HG03439 (cell line): ENCODE data around the gene ASB13.

Experiments
- ATAC-seq: cut with Tn5 transposase; IDR thresholded peaks from one replicate; pipeline ENCODE4 v1.9.1; 2021; ENCODE audit warnings: mild to moderate bottlenecking, moderate library complexity; ENCODE audit not compliant: unreplicated experiment

Gene ASB13

GRCh38 chr10:5648494-5649457 is 17.6 kb downstream of the ASB13 start:
- no peak for ATAC-seq

DNA sequence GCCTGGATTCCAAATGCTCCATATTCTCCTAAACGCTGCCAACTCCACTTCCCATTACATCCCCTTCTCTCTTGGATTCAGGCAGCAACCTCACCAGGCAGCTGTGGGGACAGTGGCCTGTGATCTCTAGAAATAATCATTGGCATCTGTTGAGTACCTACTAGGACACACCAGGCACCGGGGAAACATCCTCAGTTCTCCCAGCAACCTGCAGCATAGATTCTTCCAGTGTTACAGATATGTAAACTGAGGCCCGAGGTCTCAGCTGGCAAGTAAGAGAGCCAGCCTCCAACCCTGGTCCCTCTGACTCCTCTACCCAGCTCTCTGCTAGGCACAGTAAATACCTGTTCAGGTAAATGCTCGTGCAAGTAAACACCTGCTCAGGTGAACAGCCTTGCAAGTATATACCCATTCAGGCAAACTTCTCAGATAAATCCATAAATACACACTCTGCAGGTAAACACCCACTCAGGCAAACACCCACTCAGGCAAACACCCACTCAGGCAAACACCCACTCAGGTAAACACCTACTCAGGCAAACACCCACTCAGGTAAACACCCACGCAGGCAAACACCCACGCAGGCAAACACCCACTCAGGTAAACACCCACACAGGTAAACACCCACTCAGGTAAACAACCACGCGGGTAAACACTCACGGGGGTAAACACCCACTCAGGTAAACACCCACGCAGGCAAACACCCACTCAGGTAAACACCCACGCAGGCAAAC is 18.7 kb downstream of the ASB13 start:
- no peak for ATAC-seq

DNA sequence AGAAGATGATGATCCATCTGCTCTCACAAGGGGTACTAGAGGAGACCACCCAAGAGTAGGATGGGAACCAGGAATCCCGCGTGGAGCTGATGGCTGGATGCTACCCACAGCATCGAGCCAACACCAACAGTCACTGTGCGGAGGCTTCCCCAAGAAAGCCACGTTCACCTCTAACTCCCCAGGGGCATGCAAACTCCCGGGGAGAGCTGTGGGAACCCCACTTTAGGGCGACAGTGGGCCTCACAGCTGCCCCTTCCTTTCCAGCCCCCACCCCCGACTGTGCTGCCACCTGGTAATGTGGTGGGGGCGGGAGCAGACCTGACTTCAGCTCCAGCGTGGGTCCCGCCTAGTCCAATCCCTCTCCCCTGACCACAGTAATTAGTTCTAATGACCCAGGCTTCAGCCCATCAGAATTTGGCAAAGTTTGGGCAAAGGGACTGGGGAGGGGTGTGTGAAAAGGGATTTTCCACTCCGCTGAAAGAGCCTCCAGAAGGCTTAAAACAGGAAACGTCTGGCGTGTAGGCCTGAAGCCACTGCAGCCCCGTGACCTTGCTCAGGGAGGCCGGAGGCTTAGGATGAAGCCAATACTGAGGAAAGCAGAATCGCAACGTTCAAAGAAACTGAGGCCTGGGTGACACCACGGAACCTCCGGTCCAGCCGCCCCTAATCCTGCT is 20.3 kb downstream of the ASB13 start:
- no peak for ATAC-seq

DNA sequence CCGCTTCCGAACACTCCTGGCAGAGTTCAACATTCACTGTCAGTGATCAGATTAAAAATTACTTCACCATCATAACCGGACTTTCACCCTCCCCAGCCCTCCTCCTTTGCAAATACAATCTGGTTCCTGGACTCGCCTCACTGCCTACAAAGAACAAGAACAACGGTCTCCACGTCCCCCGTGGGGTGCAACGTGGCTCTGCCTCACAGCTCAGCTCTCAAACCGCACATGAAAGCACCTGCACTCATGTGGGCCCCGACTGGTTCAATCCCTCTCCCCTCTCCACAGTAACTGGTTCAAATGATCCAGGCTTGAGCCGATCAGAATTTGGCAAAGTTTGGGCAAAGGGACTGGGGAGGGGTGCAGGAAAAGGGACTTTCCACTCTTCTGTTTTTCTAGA is 21.0 kb downstream of the ASB13 start:
- ATAC-seq, result no peak

GRCh38 chr10:5644930-5645329 is 21.5 kb downstream of the ASB13 start:
- ATAC-seq, result no peak

- no peak for ATAC-seq
These were observed 22.9 kb downstream of the ASB13 start for GRCh38 chr10:5643346-5644067.

DNA sequence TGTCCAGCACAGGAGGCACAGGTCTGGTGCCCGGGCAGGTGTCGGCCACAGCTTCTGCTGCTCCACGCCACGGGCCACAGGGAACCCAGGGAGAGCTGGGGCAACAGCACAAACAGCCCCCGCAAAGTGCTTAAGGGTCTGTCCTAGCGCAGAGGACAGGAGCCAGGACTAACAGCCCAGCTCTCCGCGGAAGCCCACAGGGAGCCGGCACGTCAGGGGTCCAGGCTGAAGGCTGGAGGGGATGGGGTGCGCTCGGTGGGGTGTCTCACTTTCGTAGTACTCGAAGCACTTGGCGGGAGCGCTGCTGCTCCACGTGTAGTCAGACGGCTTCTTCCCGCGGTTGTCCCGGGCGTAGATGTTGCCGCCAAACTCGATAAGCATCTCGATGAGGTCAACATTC is 24.9 kb downstream of the ASB13 start:
- ATAC-seq, result no peak

- ATAC-seq, result no peak
These were observed 25.9 kb downstream of the ASB13 start for GRCh38 chr10:5640501-5640900.

DNA sequence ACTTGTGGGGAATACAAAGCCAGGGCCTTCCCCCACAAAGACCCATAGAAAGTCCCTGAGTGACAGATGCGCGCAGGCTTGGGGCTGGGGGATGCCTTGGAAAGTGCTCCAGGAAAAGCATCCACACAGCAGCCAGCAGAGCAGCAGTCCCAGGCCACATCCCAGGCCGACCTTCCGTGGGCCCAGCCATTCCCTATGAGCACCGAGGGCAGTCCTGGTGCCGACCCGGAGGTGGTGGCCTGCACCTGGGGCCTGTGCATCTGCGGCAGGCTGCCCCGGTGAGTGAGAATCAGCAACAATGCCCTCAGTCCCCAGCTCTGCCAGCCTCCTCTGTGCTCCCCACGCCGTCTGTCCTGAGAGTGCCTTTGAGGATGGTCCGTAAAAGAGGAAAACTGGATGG is 26.4 kb downstream of the ASB13 start:
- no peak for ATAC-seq

GRCh38 chr10:5639066-5639465 is 27.3 kb downstream of the ASB13 start:
- ATAC-seq, result no peak

DNA sequence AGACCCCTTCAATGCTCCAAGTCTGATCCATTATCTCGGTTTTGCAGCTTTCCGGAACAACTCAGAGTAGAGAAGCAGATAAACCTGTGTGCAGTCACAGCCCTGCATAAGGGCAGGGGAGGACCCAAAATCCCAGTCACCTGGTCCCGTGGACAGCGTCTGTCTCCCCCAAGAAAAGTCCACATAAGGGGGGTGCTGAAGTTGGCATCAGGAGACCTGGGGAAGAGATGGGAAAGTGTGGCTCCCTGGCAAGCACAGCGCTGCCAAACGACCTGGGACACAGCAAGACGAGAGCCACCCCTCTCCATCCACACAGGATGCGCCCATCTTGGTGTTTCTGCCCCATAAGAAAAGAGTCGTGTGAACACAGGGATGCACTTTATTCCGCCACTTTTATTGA is 27.9 kb downstream of the ASB13 start:
- no peak for ATAC-seq

DNA sequence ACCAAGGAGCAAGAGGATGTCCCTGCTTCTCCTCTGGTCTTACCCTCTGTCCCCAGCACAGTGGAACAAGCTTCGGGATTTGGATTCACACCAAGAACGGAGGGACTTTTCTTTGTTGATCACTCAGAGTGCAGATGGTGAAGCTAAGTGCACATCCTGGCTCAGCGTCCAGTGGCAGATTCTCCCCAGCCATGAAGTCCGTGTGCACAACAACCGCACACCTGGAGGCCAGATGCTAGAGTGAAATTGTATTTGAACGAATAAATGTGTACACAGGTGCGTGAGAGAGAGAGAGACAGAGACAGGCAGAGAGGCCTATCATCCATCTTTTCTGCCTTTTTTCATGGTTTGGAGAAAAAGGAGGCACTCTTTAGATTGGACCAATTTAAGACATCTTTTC is 31.5 kb downstream of the ASB13 start:
- no peak for ATAC-seq

GRCh38 chr10:5633166-5633749 is 33.1 kb downstream of the ASB13 start:
- ATAC-seq, result no peak

DNA sequence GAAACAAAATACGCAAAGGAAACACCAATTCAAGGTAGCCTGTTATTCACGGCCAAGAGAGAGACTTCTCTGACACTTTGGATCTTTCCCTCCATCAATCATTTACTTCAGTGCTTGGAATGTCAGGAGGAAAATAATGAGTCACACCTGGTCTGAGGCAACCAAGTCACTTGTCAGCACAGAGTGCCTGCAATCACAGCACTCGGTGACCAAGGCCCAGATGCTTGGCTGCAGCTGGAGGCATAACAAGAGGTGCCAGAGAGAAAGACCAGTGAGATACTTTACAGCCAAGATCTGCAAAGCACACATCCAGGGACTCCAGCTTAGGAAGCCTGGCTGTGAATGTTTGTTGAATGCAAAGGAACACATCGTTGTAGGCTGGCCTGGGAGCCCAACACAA is 33.9 kb downstream of the ASB13 start:
- ATAC-seq, result no peak

DNA sequence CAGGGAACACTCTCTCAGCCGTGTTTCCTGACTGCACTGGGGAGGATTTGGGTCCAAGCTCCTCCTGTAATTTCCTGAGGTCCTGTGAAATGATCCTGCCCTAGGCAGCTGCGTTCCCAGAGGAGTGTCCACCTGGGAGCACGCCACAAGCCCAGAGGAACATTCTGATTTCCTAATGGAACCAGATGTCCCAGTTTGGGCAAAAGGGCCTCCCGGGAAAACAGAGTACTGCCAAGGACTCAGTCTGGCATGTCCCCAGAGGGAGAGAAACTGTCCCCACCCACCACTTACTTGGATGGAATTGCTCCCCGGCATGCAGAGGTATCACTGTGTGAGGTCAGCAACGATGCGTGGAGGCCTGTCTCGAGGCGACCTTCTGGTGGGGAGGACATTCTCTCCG is 34.5 kb downstream of the ASB13 start:
- ATAC-seq, result no peak

DNA sequence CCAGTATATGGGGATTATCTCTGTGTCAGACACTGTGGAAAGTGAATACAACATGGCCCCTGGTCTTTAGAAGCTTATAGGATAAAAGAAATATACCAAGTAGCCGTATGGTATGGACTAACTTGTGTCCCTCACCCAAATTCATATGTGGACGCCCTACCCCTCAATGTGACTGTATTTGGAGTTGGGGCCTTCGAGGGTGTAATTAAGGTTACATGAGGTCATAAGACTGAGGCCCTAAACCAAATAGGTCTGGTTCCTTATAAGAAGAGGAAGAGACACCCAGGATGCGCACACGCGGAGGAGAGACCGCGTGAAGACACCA is 36.3 kb downstream of the ASB13 start:
- ATAC-seq, result peak; percentile 4

GRCh38 chr10:5629303-5630111 is 36.9 kb downstream of the ASB13 start:
- ATAC-seq, result peak; percentile 76

DNA sequence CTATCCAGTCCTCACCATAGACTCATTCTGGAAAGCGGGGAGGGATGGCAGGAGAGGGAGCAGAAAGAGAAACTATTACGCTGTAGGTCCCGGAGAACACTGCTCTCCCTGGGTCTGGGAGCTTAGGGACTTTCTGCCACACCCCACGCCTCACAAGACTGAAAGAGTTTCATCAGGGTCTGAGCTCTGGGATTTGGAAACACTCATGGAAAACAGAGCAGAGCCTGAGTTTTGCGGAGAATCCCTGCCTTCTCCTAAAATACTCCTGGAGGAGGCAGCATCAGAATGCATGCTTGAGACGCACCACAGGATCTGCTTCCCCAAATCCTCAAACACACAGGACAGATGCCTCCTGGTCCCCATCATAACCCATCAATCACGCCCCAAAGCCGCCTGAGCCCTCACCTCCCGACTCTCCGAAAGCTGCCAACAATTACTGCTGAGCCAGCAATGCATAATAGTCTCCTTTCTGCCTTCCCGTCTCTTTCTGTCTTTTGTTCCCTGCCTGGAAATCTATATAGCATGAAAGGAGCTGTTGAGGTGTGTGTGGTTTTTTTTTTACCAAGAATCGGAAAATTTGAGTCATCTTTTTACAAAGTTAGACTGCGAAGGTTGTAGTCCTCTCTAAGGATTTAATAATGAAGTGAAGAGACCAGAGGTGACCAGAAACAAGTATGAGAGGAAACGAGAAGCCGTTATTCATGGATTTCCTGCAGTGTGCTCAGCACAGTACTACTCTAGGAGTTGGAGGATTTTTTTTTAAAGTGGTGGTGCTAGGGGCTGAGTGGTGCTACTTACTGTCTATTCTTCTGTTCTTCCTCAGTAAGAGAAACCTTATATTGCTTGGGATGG is 37.7 kb downstream of the ASB13 start:
- no peak for ATAC-seq

DNA sequence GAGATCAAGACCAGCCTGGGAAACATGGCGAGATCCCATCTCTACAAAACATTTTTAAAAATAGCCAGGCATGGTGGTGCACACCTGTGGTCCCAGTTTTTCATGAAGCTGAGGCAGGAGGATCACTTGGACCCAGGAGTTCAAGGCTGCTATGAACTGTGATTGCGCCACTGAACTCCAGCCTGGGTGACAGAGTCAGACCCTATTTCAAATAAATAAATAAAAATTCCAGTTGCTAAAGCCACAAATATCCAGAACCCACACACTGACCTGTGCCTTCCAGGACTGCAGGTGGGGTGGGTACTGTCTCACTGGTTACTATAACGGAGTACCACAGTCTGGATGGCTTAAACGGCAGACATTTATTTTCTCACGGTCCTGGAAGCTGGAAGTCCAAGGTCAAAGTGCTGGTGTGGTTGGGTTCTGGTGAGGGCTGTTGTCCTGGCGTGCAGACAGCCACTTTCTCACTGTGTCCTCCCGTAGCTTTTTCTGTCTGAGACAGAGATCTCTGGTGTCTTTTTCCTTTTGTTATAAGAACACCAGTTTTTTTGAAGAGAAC is 38.8 kb downstream of the ASB13 start:
- ATAC-seq, result no peak
